Renal cortical epithelial cell (primary cell): ENCODE data around the gene TBX4. TPM values are rescaled to one million over a fixed set of nuclear protein-coding genes. Genes with fewer than 3 reads are reported as not detected.
"Not testable (repeated sequence)": the region's sequence is repeated elsewhere in the genome, so short reads cannot be mapped to it uniquely, and the experiment has no call there.

Source experiments
- DNase-seq: peaks from one replicate; pipeline ENCODE4 v3.0.0-alpha.2; 2011; ENCODE audit warnings: low read depth
- total RNA-seq: library from RNA; depleted of rRNA; stranded (reverse); fragments of >200 nt; gene quantifications from 2 replicates; pipeline ENCODE4 v1.2.3, GENCODE V29; 2014

TBX4 gene
- total RNA-seq, 1 donor from 2014 or later: not detected

DNA sequence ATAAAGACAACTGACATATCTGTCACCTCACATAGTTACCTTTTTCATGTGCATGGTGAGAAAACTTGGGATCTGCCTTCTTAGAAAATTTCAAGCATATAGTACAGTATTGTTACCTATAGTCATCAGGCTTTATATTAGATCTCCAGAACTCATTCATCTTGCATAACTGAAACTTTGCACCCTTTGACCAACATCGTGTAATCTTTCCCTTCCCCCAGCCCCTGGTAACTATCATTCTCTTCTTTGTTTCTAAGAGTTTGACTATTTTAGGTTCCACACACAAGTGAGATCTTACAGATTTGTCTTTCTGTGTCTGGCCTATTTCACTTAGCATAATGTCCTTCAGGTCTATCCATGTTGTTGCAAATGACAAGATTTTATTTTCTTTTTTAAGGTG lies 22.9 kb upstream of the TBX4 start:
- DNase-seq: no peak

GRCh38 chr17:61429831-61430230 lies 22.4 kb upstream of the TBX4 start:
- not testable (repeated sequence) for DNase-seq

DNA sequence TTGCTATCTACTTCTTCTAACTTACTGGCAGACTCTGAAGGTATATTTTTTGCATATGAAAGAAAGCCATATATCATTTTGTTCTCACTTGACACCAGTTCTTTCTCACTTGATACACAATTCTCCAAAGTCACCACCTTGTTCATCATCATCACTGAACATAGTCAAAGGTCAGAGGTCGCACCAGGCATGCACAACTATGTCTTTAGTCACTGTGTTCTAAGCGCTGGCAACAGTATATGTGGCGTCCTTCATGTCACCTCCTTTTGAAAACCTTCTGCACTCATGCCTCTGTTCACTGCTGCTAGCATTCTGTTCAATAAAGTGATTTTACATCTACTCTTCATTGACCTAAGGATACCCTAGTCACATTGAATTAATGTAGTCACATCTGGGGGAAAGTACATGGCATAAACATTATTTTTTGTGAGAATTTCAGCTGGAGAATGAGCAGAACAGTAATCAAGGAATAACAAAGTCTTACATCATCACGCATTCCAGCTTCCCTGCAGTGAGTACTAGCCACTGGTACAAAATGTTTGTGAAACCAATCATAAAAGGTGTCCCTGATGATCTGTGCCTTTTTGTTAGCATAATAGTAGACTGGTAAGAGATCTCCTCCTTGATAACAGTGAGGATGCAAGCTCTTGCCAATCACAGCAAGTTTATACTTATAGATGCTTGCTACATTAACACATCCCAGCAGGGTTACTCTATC lies 20.5 kb upstream of the TBX4 start:
- no peak for DNase-seq

- no peak for DNase-seq
Observed at GRCh38 chr17:61436273-61436672, 15.9 kb upstream of the TBX4 start.

GRCh38 chr17:61436995-61437704 lies 15.1 kb upstream of the TBX4 start:
- DNase-seq: no peak

DNA sequence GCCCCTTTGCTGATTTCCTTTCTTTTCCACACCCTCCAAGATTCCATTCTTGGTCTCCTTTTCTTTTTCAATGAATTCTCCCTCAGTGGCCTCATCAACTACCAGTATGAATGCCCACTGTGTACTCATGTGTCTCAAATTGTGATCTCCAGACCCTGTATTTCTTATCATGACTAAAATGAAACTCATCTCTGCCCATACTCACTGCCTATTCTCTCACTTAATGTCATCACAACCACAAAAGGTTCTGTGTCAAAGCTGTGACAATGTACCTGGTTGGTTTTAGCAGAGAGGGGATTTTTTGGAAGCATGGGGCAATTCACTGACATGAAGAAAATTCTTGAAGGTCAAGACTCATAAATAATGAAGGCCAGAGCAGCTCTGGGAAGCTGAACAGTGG lies 11.5 kb upstream of the TBX4 start:
- DNase-seq: no peak

GRCh38 chr17:61441507-61441906 lies 10.7 kb upstream of the TBX4 start:
- not testable (repeated sequence) for DNase-seq

DNA sequence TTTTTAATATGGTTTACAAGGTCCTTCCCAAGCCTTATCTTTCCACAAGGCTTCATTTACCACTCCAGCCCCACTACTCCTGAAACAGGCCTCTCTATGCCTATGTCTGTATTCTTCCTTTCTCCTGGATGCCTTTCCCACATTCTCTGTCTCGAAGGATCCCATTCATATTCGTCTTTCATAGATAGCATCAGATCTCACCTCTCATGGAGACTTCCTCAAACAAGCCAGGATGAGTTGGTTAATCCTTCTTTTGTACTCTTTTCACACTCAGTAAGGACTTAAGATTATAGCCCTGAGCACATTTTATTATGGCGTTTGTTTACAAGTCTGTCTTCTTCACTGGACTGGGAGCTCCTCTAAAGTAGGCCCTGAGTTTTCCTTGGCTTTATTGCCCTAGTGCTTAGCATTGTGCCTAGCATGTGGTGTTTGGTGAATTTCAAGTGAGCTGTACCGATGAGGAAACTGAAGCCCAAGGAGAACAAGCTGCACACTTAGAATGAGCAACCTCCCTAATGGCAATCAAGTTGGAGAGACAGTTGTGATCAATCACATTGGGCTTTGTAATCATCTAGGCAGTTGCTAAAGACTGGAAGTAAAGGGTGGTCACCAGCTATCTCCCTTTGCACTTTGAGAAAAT lies 10.0 kb upstream of the TBX4 start:
- DNase-seq: no peak

DNA sequence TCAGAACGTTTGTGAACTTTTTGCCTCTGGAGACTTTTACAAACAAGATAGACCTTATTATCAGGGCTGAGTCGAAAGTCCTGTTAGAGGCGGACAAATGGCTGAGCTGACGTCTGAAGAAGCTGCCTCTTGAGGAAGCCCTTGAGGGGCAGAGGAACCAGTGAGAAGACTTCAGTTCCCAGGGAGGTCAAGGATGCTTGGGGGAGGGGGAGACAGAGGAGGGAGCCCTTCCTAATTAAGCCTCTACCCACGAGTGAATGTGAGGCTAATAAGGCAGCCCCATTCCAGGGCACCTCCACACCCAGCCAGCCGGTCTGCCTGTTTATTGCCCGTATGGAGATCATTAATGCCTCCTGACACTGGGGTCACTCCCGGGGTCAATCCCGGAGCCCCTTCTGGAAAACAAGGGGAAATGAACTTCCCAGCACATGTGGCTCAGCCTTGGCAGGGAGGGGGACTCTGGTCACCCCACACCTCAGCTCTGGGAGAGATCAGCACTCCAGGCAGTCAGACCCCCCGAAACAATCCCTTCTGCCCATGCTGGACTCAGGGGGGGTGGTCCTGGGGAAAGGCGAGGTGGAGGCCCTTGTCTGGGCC lies 9.2 kb upstream of the TBX4 start:
- no peak for DNase-seq

DNA sequence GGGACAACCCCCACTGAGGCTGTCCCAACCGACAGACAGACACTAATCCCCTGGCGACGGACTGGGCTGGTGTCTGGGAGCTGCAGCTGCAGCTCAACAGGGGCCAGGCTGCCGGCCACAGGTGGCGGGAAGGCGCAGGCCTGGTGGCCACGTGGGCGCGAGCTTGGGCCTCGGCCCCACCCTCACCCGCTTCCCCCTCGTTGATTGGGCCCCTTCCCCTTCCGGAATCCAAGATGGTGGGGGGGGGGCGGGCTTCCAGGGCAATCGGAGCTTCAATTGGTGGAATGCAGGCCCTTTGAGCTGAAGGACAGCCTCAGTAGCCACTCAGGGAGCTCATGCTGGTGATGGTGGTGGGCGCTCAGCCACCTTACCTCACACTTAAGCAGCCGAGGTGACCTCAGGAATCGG lies 8.7 kb upstream of the TBX4 start:
- DNase-seq: no peak

DNA sequence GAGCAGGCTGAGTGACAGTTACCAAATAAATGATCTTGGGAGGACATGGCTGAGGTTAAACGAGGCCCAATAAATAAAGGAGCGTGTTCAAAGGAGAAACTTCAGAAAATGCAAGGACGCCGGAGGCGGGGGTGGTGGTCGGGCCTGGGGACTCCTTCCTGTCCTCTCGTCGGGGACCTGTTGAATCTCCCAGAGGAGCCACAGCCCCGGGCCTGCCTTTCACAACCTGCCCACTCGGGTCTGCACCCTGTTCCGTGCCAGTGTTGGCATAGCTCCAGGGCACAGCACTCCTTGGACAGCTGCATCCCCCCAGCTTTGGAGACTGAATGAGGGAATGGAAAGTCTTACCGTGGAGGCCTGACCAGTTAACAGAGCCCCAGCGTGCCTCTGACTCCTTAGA lies 8.1 kb upstream of the TBX4 start:
- DNase-seq: no peak

GRCh38 chr17:61444831-61445230 lies 7.4 kb upstream of the TBX4 start:
- no peak for DNase-seq

DNA sequence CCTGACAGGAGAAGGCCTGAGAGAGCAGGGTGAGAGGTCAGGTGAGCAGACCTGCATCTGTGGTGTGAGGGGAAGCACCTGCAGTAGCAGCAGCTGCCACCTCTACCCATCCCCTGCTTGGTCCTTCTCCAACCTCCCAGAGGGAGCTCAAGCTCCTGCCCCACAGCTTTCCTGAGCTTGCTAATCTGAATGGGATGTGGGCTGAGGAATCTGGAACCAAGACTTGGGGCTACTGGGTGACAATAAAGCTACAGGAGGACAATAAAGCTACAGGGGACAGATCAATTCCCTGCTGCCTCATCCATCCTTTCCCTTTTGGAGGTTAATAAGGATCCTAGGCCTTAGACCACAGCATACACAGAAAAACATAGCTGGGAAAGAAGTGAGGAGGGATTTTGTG lies 4.9 kb upstream of the TBX4 start:
- DNase-seq: no peak

DNA sequence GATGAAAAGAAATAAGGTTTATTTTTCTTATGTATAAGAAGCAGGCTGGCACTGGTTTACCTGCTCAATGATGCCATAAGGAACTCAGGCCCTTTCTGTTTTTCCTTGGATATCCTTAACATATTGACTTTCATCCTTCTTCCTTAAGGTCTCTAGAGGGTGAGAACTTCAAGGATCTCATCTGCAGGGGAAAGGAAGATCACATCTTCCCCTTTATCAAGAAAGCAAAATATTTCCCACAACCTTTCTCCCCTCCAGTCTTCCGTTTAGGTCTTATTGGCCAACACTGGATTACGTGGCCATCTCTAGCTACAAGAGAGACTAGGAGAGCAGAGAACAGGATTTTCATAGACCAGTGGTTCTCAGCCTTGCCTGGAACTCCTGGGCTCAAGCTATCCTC lies 4.2 kb upstream of the TBX4 start:
- no peak for DNase-seq

DNA sequence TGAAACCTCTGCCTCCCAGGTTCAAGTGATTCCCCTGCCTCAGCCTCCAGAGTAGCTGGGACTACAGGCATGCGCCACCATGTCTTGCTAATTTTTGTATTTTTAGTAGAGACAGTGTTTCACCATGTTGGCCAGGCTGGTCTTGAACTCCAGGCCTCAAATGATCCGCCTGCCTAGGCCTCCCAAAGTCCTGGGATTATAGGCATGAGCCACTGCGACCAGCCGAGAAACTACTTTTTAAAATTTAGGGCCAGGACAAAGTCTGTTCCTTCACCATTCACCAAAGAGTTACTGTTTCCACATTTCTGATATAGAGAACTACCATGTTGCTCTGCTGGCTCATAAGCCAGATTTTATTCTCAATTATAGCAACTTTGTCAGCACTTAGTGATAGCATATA lies 3.1 kb upstream of the TBX4 start:
- DNase-seq: not testable (repeated sequence)

DNA sequence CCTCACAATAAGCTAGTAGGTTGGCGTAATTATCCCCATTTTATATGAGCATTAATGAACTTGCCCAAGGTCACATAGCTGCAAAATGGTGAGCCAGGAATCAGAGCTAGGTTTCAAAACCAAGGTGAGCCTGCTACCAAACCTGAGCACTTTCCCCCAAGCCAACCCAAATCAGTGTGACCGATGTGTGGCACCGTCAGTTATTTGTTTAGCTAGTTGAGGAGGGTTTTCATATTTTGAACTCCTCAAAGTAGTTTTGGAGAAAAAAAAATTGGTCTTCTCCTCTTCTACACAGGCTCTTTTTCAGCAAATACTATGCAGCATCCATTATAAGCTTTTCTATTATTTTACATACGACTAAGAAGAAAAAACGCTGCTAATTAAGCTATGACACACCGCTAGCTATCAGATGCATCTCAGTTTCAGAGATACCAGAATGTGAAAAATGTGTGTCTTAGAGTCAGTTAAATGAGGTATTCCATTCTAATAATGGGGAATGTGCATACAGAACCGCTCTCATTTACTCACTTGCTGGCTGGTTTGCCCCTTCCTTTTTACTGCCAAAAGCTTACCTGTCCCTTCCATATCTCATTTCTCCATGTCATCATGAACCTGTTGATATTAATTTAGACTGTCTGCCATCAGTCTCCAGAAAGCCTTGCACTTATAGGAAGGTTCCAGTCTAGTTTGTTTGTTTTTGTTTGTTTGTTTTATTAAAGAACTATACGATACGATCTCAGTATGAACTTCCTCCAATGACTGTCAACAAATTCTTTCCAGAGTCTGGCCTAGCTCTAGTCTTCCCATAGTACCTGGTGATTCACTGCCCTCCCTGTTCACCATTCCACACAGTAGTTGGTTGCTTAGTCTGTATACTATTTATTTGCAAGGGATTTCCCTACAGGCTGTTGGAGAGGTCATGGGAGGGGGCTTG lies 2.2 kb upstream of the TBX4 start:
- no peak for DNase-seq

GRCh38 chr17:61450641-61451537 lies 1.3 kb upstream of the TBX4 start:
- DNase-seq: no peak

- no peak for DNase-seq
Observed at GRCh38 chr17:61451538-61452300, 503 bp upstream of the TBX4 start.

- DNase-seq: no peak
Observed at GRCh38 chr17:61453566-61454380, 1.6 kb downstream of the TBX4 start.
